Activated CD8-positive, alpha-beta T cell treated with anti-CD3 and anti-CD28 coated beads for 36 hours (primary cell): Measurements from ENCODE around the gene CHST11. TPM values are rescaled to one million over a fixed set of nuclear protein-coding genes. Genes with fewer than 3 reads are reported as not detected.

Experiments
- ATAC-seq: fragments of 200-7000 bp; cut with Tn5 transposase; one replicate; pipeline ENCODE4 v1.10.0; 2021; ENCODE audit warnings: mild to moderate bottlenecking, moderate library complexity
- CTCF ChIA-PET: fragments of 350-600 bp; sonication (Branson Sonifier 250); formaldehyde crosslinking; loops from one replicate; lab custom pipeline; 2021; ENCODE audit warnings: antibody characterized with exemption; lab: Charles Lee
- POLR2A ChIA-PET: fragments of 350-600 bp; sonication (Branson Sonifier 250); formaldehyde crosslinking; loops from one replicate; lab custom pipeline; 2021; ENCODE audit warnings: antibody characterized with exemption; lab: Charles Lee
- DNase-seq: peaks from one replicate; pipeline ENCODE4 v3.0.0-alpha.2; 2020
- H3K27ac Mint-ChIP-seq: one replicate; pipeline ENCODE4 v1.8.0; 2021; ENCODE audit warnings: mild to moderate bottlenecking, mixed read lengths
- H3K27me3 Mint-ChIP-seq: one replicate; pipeline ENCODE4 v1.8.0; 2021; ENCODE audit warnings: mixed read lengths
- H3K36me3 Mint-ChIP-seq: one replicate; pipeline ENCODE4 v1.8.0; 2021; ENCODE audit warnings: low read depth, mixed read lengths
- H3K4me1 Mint-ChIP-seq: one replicate; pipeline ENCODE4 v1.8.0; 2021; ENCODE audit warnings: low read depth, mixed read lengths
- H3K4me3 Mint-ChIP-seq: one replicate; pipeline ENCODE4 v1.8.0; 2021; ENCODE audit warnings: mild to moderate bottlenecking, moderate library complexity, mixed read lengths
- H3K9me3 Mint-ChIP-seq: one replicate; pipeline ENCODE4 v1.8.0; 2021; ENCODE audit warnings: mixed read lengths
- intact Hi-C: fragments of 100-400 bp; cut with micrococcal nuclease; formaldehyde crosslinking; loops from one replicate; pipeline ENCODE4 v1.10.0; 2022
- total RNA-seq, 2 experiments: library from RNA; stranded (reverse); gene quantifications; one replicate each; pipeline ENCODE4 v1.2.3, GENCODE V29; 2021
- TF ChIP-seq, protein P1 (sequence below): fragments of 200-600 bp; IDR thresholded peaks from one replicate; pipeline ENCODE4 v1.8.0; 2022; ENCODE audit warnings: antibody characterized with exemption, mild to moderate bottlenecking

The CHST11 gene
- total RNA-seq, 2 experiments from 2014 or later = 30.9 to 33.9 TPM

DNA sequence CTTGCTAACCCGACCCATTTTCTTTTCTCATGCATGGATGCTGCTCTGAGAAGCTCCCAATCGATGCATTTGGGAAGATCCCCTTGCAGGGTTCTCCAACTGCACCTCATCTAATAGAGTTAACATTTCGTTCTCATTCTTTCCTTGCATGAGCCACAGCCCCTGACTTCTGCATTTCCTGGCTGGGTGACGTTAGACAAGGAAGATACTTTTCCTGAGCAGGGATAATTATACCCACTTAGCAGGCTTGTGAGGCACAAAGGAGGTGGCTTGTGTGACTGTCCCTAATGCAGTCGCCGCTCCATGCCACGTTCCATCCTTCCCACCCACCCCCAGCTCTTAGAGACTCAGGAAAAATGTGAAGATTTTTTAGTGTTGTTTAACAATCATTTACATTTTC lies 195.1 kb downstream of the CHST11 start:
- intact Hi-C loops = no loop called here
- POLR2A ChIA-PET = interaction anchor here (0.6 to 1.4 kb wide), 3 partner anchors 11 to 254 kb away, joined by 3 to 4 read pairs (median 3); no protein-coding TSS in a partner anchor
- H3K9me3 Mint-ChIP-seq = no peaks in the 10 kb centered on the region
- ATAC-seq (no peak), DNase-seq (no peak)
- no peak overlapping the region for H3K4me3 Mint-ChIP-seq
- H3K4me1 Mint-ChIP-seq = peaks cover 15% of the 10 kb centered on the region
- no peaks in the 10 kb centered on the region for H3K27me3 Mint-ChIP-seq
- H3K36me3 Mint-ChIP-seq = peaks cover 2% of the 10 kb centered on the region
- CTCF ChIA-PET = interaction anchor here (0.8 to 1.7 kb wide), 4 partner anchors 17 to 270 kb away, joined by 3 to 5 read pairs (median 4); no protein-coding TSS in a partner anchor
- H3K27ac Mint-ChIP-seq = no peak overlapping the region
- TF ChIP-seq, protein P1, sequence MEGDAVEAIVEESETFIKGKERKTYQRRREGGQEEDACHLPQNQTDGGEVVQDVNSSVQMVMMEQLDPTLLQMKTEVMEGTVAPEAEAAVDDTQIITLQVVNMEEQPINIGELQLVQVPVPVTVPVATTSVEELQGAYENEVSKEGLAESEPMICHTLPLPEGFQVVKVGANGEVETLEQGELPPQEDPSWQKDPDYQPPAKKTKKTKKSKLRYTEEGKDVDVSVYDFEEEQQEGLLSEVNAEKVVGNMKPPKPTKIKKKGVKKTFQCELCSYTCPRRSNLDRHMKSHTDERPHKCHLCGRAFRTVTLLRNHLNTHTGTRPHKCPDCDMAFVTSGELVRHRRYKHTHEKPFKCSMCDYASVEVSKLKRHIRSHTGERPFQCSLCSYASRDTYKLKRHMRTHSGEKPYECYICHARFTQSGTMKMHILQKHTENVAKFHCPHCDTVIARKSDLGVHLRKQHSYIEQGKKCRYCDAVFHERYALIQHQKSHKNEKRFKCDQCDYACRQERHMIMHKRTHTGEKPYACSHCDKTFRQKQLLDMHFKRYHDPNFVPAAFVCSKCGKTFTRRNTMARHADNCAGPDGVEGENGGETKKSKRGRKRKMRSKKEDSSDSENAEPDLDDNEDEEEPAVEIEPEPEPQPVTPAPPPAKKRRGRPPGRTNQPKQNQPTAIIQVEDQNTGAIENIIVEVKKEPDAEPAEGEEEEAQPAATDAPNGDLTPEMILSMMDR = no peak

DNA sequence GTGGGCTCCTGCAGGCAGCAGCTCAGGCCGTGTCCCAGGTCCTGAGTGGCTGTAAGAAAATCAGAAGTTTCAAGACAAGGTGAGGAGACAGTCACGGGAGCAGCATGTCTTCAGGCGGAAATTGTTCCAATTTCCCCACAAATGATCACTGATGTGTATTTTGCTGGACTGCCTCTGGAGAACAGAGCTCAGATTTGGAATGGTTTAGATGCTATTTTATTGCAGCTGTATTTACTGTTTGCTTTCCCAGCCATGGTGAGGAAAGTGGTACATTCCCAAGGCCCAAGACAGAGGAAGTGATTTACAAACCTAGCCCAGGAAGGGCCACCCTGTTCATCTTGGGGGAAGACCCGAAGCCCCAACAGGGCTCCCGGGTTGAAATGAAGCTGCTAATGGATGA lies 195.6 kb downstream of the CHST11 start:
- no peak overlapping the region for H3K27ac Mint-ChIP-seq
- ATAC-seq = no peak
- peaks cover 15% of the 10 kb centered on the region for H3K4me1 Mint-ChIP-seq
- TF ChIP-seq, protein P1 = no peak
- H3K4me3 Mint-ChIP-seq = no peak overlapping the region
- H3K36me3 Mint-ChIP-seq = peaks cover 2% of the 10 kb centered on the region
- ChIA-PET CTCF (interaction anchor here (1.0 to 1.7 kb wide), 2 partner anchors 18 to 270 kb away, joined by 3 to 5 read pairs; no protein-coding TSS in a partner anchor), POLR2A (interaction anchor here (1.2 to 1.4 kb wide), 2 partner anchors 11 to 69 kb away, joined by 3 to 4 read pairs; no protein-coding TSS in a partner anchor)
- intact Hi-C loops = no loop called here
- H3K9me3 Mint-ChIP-seq = no peaks in the 10 kb centered on the region
- no peaks in the 10 kb centered on the region for H3K27me3 Mint-ChIP-seq
- no peak for DNase-seq

DNA sequence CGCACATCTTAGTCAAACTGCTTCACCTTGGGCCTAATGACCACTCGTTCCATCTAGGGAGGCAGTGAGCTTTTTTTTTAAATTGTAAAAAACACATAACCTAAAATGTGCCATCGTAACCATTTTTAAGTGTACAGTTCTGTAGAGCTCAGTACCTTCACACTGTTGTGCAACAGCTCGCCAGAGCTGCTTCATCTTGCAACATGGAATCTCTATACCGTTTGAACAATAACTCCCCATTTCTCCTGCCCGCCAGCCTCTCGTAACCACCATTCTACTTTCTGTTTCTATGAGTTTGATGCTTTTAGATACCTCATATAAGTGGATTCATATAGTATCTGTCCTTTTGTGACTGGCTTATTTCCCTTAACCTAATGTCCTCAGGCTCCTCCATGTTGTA lies 196.2 kb downstream of the CHST11 start:
- DNase-seq (no peak), ATAC-seq (no peak)
- TF ChIP-seq, protein P1 = no peak
- Mint-ChIP-seq H3K4me1 (peaks cover 15% of the 10 kb centered on the region), H3K27me3 (no peaks in the 10 kb centered on the region), H3K36me3 (no peaks in the 10 kb centered on the region), H3K4me3 (no peak overlapping the region), H3K27ac (no peak overlapping the region), H3K9me3 (no peaks in the 10 kb centered on the region)
- ChIA-PET POLR2A (interaction anchor here (1.2 to 1.4 kb wide), 2 partner anchors 12 to 68 kb away, joined by 3 to 4 read pairs; no protein-coding TSS in a partner anchor), CTCF (interaction anchor here (1.0 kb wide), 1 partner anchor 271 kb away, joined by 3 read pairs; no protein-coding TSS in a partner anchor)
- intact Hi-C loops = no loop called here

DNA sequence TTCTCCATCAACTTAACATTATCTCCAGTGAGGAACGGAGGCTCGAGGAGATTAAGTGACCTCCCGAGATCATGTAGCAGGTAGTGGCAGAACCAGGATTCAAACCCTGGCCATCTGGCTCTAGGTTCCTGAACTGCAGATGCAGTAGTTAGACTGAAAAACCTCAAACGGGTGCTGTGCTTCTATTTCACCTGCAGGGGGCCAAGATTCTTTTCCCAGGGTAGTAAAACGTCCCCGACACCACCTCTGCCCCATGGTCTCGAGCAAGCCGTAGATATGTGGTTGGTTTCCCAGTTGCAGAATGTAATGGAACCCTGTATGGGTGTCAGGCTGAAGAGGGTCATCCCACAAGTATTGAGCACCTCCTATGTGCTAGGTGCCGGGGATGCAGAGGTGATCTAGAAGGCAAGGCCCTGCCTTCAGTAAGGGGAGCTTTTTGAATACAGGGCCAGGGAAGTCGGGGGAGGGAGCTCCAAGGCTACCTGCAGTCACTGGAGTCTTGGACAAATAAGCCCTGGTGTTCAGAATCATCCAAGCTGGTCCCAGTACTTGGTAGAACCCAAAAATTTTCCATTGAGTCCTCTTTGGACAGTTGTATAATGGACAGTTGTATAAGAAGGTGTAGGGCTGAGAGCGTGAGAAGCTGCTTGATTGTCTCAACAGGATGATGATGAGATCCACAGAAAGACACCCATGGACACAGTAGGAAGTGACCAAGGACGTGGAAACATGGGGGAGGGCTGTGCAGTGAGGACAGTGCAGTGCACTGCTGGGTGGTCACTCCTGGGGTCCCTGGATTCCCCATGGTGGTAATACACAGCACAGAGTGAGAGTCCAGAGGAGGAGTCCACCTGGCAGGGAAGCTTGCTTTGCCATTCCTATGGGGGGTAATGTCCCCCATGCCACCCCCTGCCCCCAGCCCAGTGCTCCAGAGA lies 197.2 kb downstream of the CHST11 start:
- H3K4me3 Mint-ChIP-seq = no peak overlapping the region
- TF ChIP-seq, protein P1 = peak; percentile 61
- no peak overlapping the region for H3K27ac Mint-ChIP-seq
- peak; percentile 38 for DNase-seq
- intact Hi-C loops = no loop called here
- no peaks in the 10 kb centered on the region for H3K27me3 Mint-ChIP-seq
- CTCF ChIA-PET = interaction anchor here (0.7 to 1.5 kb wide), 5 partner anchors 10 to 272 kb away, joined by 3 to 4 read pairs (median 3); no protein-coding TSS in a partner anchor
- no peaks in the 10 kb centered on the region for H3K9me3 Mint-ChIP-seq
- ATAC-seq = peak; percentile 73
- no peaks in the 10 kb centered on the region for H3K36me3 Mint-ChIP-seq
- POLR2A ChIA-PET = no interaction called here
- peaks cover 15% of the 10 kb centered on the region for H3K4me1 Mint-ChIP-seq
